ENCODE data around the gene LAMC2.

- TF ChIP-seq CTCF (optimal IDR thresholded peaks at IDR 0.05 in 1 of 3, IDR thresholded peaks at IDR 0.05 in 1 of 3, conservative IDR thresholded peaks at IDR 0.05 in 1 of 3; ENCODE audit: extremely low read depth in 1 of 3, insufficient read depth in 2 of 3, low read length in 3 of 3) = no peak
- no peak for TF ChIP-seq EZH2 (IDR thresholded peaks at IDR 0.05; ENCODE audit: low read length)
These were observed 33.9 kb upstream of the LAMC2 start for GRCh38 chr1:183152180-183152579.
